Ureter (tissue), 1 donor: Measurements from ENCODE around the gene LDOC1. TPM values are rescaled to one million over a fixed set of nuclear protein-coding genes. Genes with fewer than 3 reads are reported as not detected.
A peak's percentile ranks its signal among the peaks of the same experiment; 100 is the strongest.
"Not testable (repeated sequence)": the region's sequence is repeated elsewhere in the genome, so short reads cannot be mapped to it uniquely, and the experiment has no call there.

Experiments used
- DNase-seq: peaks from one replicate; pipeline ENCODE4 v3.0.0-alpha.2; 2020; ENCODE audit warnings: low spot score
- total RNA-seq: library from RNA; stranded (reverse); gene quantifications from one replicate; pipeline ENCODE4 v1.2.4, GENCODE V29; 2023
- donor health status: DM: yes; HTN: yes; CAD: no.

The LDOC1 gene
- 36.2 TPM for total RNA-seq

DNA sequence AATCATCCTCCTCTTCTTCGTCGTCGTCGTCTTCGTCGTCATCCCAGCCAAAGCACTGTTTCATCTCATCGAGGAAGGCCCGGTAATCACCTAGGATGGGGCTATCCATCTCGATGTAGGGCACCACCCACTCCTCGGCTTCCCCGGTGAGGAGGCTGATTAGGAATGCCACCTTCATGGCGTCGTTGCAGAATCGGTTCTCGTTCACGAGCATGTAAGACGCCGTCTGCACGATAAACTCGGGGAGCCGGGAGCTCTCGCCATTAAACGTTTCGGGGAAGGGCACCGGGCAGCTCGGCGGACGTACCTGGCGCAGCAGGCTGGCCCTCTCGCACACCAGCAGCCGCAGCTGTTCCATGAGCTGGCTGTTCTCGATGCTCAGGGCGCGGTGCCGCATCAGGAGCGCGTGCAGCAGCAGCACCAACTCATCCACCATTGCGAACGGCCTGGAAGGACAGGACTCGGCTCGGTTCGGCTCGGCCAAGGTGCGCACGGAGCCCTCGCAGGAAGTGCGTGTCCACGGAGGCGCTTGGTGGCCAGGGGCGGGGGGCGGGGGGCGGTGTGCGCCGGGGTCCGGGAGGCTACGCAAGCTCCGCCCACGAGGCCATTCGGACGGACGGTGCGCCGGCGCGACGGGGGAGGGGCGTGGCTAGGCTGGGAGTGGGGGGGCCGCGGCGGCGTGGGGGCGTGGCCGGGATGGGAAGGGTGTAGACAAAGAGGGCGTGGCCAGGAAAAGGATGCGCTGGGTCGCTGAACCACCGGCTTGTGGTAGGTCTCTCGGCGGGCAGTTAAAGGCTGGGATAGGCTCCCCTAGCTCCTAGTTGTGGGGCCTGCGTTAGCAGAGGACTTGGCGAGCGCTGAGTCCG, at the start of gene LDOC1:
LDOC1 (minus strand) TSS at position 544 of the 866 bp plus-strand sequence; CDS start at position 436, 108 bp downstream.
- DNase-seq: peak; percentile 79

DNA sequence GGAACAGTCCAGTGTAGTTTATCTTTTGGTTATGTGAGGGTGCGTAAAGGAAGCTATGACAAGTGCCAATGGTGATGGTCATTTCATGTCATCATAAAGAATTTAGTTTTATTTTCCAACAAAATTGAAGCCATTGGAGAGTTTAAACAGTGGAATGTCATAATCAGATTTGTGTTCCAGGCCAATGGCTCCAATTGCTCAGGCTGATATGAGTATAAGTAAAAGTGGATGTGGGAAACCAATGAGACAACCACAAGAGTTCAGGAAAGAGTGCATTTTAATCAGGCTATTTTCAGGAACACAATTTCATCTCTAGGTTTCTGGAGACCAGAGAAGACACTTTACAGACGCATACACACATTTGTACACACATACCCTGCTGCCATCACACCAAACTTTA, 44.7 kb upstream of the LDOC1 start:
- no peak for DNase-seq

- no peak for DNase-seq
Measured at GRCh38 chrX:141220342-141221008, 43.5 kb upstream of the LDOC1 start.

DNA sequence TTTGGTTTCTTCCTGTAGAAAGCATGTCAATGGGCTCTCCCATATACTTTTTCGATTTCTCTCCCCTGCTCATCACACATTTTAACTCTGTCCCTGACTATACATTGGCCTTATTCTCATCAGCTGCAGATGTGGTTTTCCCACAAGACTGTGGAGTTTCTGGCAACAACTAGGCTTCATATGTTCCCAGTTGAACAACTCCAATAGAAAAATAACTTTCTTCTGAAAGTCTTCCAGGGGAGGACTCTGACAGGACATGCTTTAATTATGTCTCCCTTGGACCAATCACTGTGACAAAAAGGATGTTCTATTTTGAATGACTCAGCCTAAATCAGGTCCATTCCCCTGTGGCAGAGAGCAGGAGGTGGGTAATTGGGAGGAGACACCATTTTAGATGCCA, 37.3 kb upstream of the LDOC1 start:
- DNase-seq: no peak

GRCh38 chrX:141201962-141202361, 25.0 kb upstream of the LDOC1 start:
- DNase-seq: no peak

- not testable (repeated sequence) for DNase-seq
Measured at GRCh38 chrX:141188573-141188972, 11.6 kb upstream of the LDOC1 start.

- no peak for DNase-seq
Measured at GRCh38 chrX:141185366-141185765, 8.4 kb upstream of the LDOC1 start.

DNA sequence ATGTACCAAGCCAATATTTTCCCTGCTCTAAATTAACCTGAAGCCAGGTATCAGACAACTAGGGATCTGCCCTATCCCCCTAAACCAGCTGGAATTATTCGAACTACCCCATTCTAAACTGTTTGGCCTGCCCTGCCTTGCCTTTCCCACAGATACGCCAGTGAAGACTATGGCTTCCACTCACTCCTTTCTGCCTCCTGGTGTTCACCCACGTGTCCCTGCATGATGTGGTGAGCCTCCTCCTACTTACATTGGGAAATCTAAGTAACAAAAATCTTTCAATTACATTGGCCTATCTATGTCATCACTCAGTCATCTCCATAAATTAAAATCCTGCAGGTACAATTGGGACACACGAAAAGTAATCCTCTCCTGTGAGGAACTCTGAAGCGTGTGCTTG, 6.1 kb upstream of the LDOC1 start:
- no peak for DNase-seq

DNA sequence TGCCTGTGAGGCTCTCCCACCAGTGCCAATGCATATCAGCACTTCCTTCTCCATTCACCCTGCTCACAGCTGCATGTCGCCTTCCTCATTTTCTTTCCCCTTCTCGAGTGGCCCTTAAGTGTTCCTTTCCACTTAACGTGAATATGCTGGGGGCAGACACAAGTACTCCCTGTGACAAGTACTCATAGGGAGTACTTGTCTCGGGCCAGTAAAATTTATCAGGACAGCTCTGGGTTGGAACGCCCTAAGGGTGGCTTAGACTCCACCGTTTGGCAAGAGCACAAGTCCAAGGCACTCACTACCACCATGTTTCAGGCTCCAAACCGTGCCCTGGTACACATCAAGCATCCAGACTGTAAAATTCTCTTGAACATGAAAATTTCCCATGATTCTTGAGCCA, 3.9 kb upstream of the LDOC1 start:
- no peak for DNase-seq

DNA sequence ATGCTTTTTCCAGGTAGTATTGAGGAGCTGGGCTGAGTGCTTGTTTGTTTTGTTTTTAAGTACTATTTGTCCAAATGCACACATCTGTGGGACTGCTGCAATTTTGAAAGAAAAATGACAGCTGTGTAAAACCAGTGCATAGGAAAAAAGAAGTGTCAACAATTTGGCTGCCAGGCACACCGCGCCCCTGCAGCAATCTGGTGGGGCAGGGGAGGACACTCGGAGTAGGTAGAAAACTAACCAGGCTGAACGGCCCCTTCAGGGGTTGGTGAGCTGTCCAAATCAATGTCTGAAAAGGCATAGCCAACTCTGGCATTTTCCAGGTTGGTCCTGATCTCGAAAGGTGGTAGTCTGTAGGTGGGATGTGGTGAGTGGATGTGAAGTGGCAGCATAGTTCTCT, 1.1 kb downstream of the LDOC1 start:
- DNase-seq: no peak

GRCh38 chrX:141164406-141164805, 12.5 kb downstream of the LDOC1 start:
- no peak for DNase-seq

DNA sequence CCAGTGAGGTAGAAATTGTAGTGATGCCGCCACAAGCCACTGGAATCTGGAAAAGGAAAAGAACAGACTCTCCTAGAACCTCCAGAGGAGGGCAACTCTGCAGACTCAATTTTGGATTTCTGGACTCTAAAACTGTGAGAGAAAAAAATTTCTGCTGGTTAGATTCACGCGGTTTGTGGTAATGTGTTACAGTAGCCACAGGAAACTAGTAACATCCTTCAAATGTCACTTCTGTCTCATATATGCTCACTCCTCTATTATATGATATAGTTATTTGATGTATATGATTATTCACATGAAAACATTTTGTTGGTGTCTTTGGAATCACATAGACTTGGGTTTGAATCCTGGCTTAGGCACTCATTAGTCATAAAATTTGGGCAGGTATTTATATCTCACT, 18.8 kb downstream of the LDOC1 start:
- no peak for DNase-seq

DNA sequence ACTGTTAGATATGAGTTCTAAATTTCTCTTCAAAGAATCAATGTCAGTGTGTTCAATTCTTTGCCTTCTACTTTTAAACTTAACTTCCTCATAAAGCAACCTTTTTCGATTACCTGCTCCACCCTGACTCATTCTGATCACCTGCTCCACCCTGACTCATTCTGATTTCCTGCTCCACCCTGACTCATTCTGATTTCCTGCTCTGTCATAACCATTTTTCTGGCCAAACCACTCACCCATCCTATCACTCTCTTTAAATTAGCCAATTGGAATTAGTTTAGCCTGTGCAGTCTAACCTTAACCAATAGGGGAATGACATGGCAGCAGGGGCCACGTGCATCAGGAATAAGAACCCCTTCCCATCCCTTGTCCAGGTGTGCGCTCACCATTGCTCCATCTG, 21.7 kb downstream of the LDOC1 start:
- DNase-seq: not testable (repeated sequence)

- no peak for DNase-seq
Measured at GRCh38 chrX:141142946-141143345, 34.0 kb downstream of the LDOC1 start.

DNA sequence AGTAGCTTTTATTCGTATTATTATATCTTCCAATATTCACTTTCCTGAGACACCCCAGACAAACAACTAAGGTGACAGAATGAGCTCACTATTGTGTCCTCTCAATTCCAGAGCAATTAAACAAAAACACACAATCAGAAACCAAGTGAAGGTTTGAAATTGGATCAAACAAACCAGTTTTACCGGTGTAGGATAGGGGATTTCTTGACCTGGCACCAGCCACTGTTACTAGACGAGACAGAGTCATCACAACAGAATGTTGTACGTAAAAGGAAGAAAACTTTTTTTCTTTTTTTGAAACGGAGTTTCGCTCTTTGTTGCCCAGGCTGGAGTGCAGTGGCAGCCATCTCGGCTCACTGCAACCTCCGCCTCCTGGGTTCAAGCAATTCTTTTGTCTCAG, 43.7 kb downstream of the LDOC1 start:
- no peak for DNase-seq

DNA sequence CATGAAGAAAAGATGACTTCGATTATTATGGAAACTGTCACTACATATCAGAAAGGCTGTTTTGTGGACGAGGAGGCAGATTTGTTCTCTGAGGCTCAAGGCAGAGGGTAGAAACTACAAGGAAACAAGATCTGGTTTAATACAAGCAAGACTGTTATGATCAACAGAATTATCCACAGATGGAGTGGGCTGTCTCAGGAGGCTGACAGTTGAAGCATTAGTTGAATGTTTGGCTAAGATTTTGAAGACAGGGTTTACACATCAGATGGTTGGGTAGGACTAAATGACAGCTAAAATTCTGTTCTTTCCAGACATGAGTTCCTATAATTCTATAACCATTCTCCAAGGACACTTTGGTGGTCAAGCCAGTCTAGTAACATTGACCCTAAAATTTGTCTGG, 49.8 kb downstream of the LDOC1 start:
- DNase-seq: no peak

Other genes with a start within 250 kb of the LDOC1 start
- not detected for gene SPANXB1, start 174.5 kb downstream of the LDOC1 start, total RNA-seq
- gene SPANXC, start 65.4 kb upstream of the LDOC1 start, total RNA-seq: not detected